HPDE6-E6E7 (cell line): ENCODE measurements around the gene NOM1.

Experiments
- DNase-seq: peaks from one replicate; pipeline ENCODE4 v3.0.0; 2011; ENCODE audit warnings: missing footprints; ENCODE audit errors: extremely low spot score

Gene NOM1

DNA sequence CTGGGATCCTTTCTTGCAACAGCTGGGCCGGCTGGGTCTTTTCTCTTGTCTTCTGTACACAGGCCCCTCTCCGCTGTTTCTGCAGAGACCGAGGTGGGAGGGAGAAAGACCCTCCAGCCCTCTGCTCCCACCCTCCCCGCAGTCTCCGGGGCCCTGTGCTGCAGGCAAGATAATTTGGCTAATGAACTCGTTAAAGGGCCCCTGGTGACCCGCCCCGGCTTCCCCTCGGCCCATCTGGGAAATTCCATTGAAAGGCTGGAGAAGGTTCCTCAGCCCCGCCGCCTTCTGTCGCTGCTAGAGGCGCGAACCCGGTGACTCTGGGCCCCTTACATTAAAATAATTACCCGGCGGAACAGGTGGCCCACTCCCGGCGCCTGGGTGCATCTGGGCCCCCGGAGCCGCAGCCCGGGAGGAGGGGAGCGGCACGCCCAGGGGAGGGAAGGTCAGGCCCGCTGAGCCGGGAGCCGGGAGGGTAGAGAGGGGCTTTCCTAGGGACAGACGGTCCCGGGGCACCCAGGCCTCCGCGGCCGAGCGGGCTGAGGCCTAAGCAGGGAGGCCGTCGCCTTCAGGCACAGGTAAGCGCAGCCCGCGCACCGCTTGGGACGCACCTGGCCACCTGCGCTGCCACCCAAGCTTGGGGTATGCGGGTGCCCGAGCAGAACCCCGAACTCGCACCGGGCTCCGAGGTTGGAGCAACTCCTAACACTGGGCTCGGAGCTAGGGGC lies 68.3 kb downstream of the NOM1 start:
- DNase-seq = no peak

DNA sequence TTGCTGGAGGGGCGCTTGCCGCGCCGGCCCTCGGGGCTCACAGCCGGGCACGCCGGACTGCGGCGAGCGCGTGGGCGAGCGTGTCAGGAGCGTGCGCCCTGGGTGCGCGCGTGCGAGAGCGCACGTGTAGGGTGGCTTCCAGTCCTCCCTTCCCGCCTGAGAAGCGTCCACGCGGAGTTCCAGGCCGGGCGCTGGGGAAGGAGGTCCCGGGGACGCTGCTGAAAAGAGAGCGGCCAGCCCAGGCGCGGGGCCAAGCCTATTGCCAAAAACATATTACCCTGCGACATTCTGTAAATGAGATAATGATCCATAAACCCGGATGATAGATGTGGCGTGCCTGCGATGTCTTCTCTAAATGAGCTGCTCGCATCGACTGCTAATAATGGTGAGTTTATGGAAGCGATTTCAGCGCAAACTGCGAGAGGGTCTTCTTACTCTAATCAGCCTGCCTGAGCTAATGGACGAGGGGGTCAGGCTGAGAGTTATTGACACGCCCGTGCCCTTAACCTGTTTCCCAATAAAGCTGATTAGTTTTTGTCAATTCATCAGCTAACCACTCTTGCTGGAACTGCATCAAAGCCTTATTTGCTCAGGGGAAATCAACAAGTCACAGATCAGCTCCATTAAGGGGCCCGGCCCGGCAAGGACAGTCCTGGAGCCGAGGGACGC lies 69.0 kb downstream of the NOM1 start:
- no peak for DNase-seq

DNA sequence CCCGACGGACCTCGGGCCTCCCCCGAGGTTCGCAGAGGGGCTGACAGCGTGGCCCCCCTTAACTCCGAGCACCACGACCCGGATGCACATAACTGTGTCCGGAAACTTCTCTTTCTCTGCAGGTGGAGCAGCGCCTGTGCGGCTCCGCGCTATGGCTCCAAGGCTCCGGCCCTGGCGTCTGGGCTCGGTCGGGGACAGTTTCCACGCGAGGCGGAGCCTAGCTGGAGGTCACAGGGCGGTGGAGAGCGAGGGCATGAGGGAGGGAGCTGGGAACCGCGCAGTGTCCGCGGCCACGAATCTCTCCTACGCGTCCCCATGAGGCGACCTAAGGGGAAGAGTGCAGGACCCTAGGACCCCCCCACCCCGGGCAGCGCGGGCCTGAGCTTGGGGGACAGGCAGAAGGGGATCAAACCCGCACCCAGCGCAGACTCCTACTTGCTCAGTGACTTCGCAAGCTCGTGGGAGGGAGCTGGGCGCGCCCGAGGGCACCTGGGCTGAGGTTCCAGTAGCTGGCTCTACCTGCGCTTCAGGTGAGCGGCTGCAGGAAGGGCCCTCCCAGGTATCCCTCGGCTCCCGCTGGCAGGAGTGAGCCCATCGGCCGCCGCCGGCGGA lies 69.6 kb downstream of the NOM1 start:
- DNase-seq = no peak

DNA sequence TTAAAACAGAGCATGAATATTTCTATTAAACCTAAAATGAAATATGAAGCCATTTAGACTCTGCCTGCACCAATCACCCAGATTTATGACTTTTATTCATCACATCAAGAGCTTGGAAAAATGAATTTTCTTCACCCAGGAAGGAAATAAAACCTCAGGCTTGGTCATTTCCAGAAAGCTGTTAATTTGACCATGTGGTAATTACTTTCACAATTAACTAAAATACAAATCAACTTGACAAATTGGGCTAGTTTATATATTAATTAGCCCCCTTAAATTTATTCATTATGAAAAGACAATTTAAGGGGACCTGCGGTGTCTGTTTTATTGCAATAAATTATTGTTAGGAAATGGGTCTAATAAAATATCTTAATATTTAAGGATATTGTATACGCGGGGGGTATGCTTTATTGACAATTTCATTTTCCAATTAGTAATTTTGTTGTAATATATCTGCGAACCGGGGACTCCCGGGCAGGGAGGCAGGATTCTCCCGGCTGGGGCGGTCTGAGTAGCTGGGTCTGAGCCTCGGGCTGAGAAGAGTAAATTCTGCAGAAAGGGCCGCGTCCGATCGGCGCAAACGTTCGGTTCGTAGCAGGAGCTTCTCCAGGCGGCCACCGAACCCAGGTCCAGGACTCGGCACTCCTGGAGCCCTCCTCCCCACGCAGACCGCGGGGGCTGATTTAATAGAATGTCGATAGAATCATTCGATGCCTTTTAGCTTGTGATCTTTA lies 70.4 kb downstream of the NOM1 start:
- no peak for DNase-seq

DNA sequence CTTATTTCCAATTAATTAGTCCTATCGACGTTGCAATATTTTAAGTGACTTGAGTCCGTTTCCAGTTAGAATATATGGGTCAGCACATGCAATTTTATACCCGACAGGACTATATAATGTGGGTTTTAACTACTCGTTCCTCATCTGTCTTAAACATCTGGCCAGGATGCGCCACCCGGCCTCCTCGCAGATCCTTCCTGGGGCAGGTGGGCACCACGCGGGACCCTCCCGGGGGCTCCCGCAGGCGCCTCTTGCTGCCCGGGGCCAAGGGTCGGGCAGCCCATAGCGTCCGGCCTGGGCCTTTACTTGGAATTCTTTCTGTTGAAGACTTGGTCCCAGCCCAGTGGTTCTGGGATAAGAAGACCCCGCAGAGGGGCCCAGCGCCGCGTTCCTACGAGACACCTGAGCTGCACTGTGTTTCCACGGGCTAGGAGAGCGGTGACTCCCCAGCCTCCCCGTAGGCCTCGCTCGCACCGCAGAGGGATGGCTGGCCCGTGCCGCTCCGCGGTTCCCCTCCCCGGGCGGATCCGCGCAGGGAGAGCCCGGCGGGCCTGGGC lies 71.1 kb downstream of the NOM1 start:
- no peak for DNase-seq

DNA sequence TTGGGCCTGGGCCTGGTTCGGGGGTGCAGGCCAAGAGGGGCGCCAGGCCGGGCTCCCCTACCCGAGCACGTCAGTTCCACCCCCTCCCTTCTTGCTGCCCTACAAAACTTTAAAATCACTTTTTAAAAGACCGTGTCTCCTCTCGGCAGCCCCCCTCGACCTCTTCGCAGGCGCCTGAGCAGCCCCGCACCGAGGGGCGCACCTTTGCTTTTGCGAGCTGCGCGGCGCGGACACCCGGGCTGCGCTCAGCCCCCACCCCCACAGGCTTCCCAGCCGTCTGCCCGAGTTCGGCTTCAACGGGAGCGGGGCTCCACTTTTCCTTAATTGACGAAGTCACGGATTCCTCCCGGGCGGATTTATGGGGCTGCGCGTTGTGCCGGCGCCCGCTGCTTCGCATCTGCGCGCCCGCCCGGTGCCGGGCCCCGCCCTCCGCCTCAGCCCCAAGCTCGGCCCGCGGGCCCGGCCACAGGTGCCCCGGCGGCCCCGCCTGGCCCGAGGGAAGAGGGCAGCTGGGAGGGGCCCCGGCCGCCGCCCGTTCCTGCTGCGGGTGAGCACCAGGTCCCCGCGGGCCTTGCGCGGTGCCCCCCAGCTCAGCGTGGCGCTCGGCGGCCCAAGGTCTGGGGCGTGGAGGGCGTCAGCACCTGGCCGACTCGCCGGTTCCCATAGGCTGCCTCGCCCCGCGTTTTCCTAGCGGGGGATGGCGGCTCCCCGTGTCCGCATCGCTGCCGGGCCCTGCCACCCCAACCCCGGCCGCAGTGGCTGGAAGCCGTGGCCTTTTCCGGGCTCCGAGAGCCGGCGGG lies 71.8 kb downstream of the NOM1 start:
- no peak for DNase-seq

DNA sequence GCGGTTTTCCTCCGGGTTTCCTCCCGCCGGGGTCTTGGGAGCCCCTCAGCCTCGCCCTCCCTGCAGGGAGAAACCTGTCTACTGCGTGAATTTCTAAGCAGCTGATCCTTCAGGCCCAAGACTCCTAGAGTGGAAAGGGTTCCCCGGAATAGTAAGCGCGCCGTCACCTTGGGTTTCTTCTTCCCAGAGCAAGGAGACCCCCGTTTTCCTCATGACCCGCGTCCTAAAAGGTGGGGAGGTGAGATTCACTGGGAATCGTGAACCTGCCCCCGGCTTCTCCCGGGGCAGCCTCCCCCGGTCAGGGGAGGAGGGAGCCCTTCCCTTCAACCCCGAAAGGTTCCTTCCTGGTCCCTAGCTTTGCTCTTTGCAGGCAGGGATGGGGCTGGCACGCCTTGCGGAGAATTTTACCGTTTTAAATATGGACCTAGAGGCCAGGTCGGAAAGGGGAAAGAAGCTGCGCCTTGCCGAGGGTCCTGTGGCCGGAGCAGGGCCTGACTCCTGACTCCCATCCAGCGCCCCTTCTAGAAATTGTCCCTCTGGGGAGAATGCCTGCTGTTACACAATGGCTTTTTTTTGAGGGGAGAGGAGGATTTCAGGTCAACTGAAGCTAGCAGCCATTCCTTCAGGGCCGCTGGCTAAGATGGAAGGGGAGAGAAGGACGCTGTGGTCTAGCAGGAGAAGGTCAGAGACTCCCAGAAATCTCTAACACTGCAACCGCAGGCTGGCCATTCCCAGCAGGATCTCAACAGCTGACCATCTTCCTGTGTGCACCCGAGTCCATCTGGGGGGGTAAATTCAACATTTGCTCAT lies 72.6 kb downstream of the NOM1 start:
- no peak for DNase-seq
